Natural killer cell (primary cell): ENCODE data around the gene CSRP2. TPM values are rescaled to one million over a fixed set of nuclear protein-coding genes. Genes with fewer than 3 reads are reported as not detected.

ENCODE experiments used
- ATAC-seq, 3 donors: fragments of 150-1000 bp in 2 of 3; fragments of 200-7000 bp in 1 of 3; cut with Tn5 transposase; 1 replicate in 1 of 3; 2 replicates in 2 of 3; pipeline ENCODE4 v1.10.0; 2021; ENCODE audit warnings: mild to moderate bottlenecking in 2 of 3, moderate library complexity in 2 of 3
- DNase-seq, 2 donors: peaks; one replicate each; pipeline versions ENCODE4 v3.0.0 to v3.0.0-alpha.2; 2013 to 2021; ENCODE audit warnings: mixed read lengths in 1 of 2
- H3K27ac ChIP-seq: one replicate; pipeline ENCODE4 v1.5.1; 2013; ENCODE audit warnings: mild to moderate bottlenecking, low read length
- H3K27me3 ChIP-seq: one replicate; pipeline ENCODE4 v1.6.1; 2013; ENCODE audit warnings: low read length; ENCODE audit not compliant: control insufficient read depth, insufficient read depth
- H3K36me3 ChIP-seq: one replicate; pipeline ENCODE4 v1.6.1; 2013; ENCODE audit warnings: low read length; ENCODE audit not compliant: control insufficient read depth, insufficient read depth
- H3K4me1 ChIP-seq: one replicate; pipeline ENCODE4 v1.6.1; 2013; ENCODE audit warnings: low read length; ENCODE audit not compliant: control insufficient read depth, insufficient read depth
- H3K4me3 ChIP-seq: one replicate; pipeline ENCODE4 v1.5.1; 2013; ENCODE audit warnings: low read length
- H3K9me3 ChIP-seq: one replicate; pipeline ENCODE4 v1.6.1; 2013; ENCODE audit warnings: low read length; ENCODE audit not compliant: control insufficient read depth, insufficient read depth
- H3K27ac Mint-ChIP-seq, 2 donors: one replicate each; pipeline ENCODE4 v1.8.0; 2022; ENCODE audit warnings: mild to moderate bottlenecking in 2 of 2, mixed read lengths in 2 of 2, moderate library complexity in 1 of 2
- H3K27me3 Mint-ChIP-seq, 2 donors: one replicate each; pipeline ENCODE4 v1.8.0; 2022; ENCODE audit warnings: low read depth in 2 of 2, mixed read lengths in 2 of 2
- H3K36me3 Mint-ChIP-seq: one replicate; pipeline ENCODE4 v1.8.0; 2022; ENCODE audit warnings: mixed read lengths
- H3K4me1 Mint-ChIP-seq, 2 donors: one replicate each; pipeline ENCODE4 v1.8.0; 2022; ENCODE audit warnings: mixed read lengths in 2 of 2
- H3K4me3 Mint-ChIP-seq: one replicate; pipeline ENCODE4 v1.8.0; 2022; ENCODE audit warnings: mild to moderate bottlenecking, moderate library complexity, mixed read lengths
- H3K9me3 Mint-ChIP-seq, 2 donors: one replicate each; pipeline ENCODE4 v1.8.0; 2022; ENCODE audit warnings: mixed read lengths in 2 of 2
- CTCF ChIP-seq: fragments of 200-600 bp; IDR thresholded peaks from one replicate; pipeline ENCODE4 v1.8.0; 2022; ENCODE audit warnings: antibody characterized with exemption
- WGBS: methylation state at CpG from one replicate; pipeline ENCODE4 v1.1.7; 2013; ENCODE audit warnings: missing lambda C conversion rate; ENCODE audit not compliant: insufficient coverage; 5-methylcytosine and 5-hydroxymethylcytosine counted together
- intact Hi-C: fragments of 100-400 bp; cut with micrococcal nuclease; formaldehyde crosslinking; loops from one replicate; pipeline ENCODE4 v1.14.2; 2022
- total RNA-seq, 4 donors: library from RNA; stranded (reverse); fragments of 120-200 nt in 1 of 4; gene quantifications; one replicate each; pipeline versions ENCODE4 v1.2.3 to v1.2.4, GENCODE V29; 2013 to 2022

The CSRP2 gene
- total RNA-seq, 3 donors from 2014 or later (not counting 1 experiment from before 2014, with no cell fraction given), result 0.08 TPM; not detected in 2

DNA sequence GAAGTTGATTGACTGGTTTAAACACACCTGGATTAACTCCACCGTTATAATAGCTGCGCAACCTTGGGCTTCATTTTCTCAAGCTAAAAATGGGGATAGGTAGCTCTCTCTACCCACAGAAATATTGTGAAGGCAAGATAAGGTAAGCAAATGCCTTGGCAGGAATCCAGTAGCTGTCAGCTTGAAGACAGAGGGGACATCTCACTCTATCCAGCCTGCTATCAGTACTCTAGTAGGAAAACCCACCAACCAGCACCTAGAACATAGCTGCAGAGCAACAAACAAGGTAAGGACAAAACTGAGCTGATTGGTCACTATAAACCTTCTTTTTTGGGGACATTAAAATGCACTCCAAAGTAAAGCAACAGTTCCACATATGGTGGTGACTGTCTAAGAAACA, 7.7 kb downstream of the CSRP2 start:
- intact Hi-C loops, result no loop called here
- H3K4me3 Mint-ChIP-seq, result no peak overlapping the region
- DNase-seq, result no peak
- no peak for TF ChIP-seq CTCF
- Histone ChIP-seq H3K27ac (no peak overlapping the region), H3K4me1 (no peaks in the 10 kb centered on the region), H3K27me3 (no peaks in the 10 kb centered on the region), H3K36me3 (no peaks in the 10 kb centered on the region), H3K4me3 (no peak overlapping the region), H3K9me3 (no peaks in the 10 kb centered on the region)
- H3K27me3 Mint-ChIP-seq, result peaks cover 17 to 24% of the 10 kb centered on the region in 2 donors
- H3K4me1 Mint-ChIP-seq, result peaks cover 0 to 4% of the 10 kb centered on the region in 2 donors
- no peaks in the 10 kb centered on the region for H3K36me3 Mint-ChIP-seq
- H3K27ac Mint-ChIP-seq, result no peak overlapping the region
- WGBS, result no CpG with 5 or more reads among the region's 2 CpGs
- no peaks in the 10 kb centered on the region for H3K9me3 Mint-ChIP-seq
- ATAC-seq, result no peak

GRCh38 chr12:76866726-76867125, 12.1 kb downstream of the CSRP2 start:
- no peaks in the 10 kb centered on the region for H3K27me3 ChIP-seq

GRCh38 chr12:76866151-76866567, 12.7 kb downstream of the CSRP2 start:
- Mint-ChIP-seq H3K27ac (no peak overlapping the region), H3K4me3 (no peak overlapping the region), H3K36me3 (no peaks in the 10 kb centered on the region), H3K27me3 (peaks cover 0 to 7% of the 10 kb centered on the region in 2 donors), H3K9me3 (no peaks in the 10 kb centered on the region), H3K4me1 (peaks cover 5 to 13% of the 10 kb centered on the region in 2 donors)
- no peaks in the 10 kb centered on the region for H3K36me3 ChIP-seq
- no peaks in the 10 kb centered on the region for H3K9me3 ChIP-seq
- no peaks in the 10 kb centered on the region for H3K27me3 ChIP-seq
- WGBS, result 83% methylated on average over 8 of the region's 8 CpGs
- DNase-seq (no peak), ATAC-seq (no peak)
- no peaks in the 10 kb centered on the region for H3K4me1 ChIP-seq
- intact Hi-C loops, result no loop called here
- no peak for TF ChIP-seq CTCF
- no peak overlapping the region for H3K27ac ChIP-seq
- H3K4me3 ChIP-seq, result no peak overlapping the region

More at GRCh38 chr12:76866726-76867125, 12.1 kb downstream of the CSRP2 start:
- intact Hi-C loops, result no loop called here
- Histone ChIP-seq H3K36me3 (no peaks in the 10 kb centered on the region), H3K4me3 (no peak overlapping the region), H3K9me3 (no peaks in the 10 kb centered on the region), H3K4me1 (no peaks in the 10 kb centered on the region), H3K27ac (no peak overlapping the region)
- Mint-ChIP-seq H3K27me3 (peaks cover 0 to 7% of the 10 kb centered on the region in 2 donors), H3K36me3 (no peaks in the 10 kb centered on the region), H3K4me3 (no peak overlapping the region), H3K9me3 (no peaks in the 10 kb centered on the region), H3K27ac (no peak overlapping the region), H3K4me1 (peaks cover 5 to 13% of the 10 kb centered on the region in 2 donors)
- DNase-seq (no peak), ATAC-seq (no peak)
- TF ChIP-seq CTCF, result no peak
- WGBS, result 85% methylated on average over 8 of the region's 8 CpGs

DNA sequence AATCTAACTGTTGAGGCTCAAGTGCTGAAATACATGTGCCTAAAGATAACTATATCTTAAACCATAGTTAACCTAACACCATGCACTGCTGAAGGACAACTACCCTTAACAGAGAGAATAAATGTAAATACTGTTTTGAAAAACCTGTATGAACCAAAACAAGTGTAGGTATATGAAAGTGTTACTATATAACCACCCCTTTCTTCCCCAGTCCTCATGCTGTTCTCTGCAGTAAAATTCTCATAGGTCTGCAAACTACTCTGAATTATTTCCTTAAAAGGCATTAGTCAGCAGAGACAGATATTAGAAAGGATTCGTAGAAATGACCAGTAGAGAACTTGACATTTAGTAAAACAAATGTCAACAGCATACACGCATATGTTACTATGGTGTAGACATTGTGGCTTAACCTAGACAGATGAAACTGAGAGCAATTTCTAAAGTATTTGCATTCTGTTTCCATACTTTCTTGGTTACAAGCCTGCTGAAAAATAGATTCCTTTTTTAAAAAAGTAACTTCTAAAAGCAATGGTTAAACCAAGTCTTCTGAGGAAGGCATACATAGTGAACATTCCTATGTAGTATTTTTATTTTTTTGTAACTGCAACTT, 13.9 kb downstream of the CSRP2 start:
- Histone ChIP-seq H3K27ac (no peak overlapping the region), H3K9me3 (no peaks in the 10 kb centered on the region), H3K4me1 (no peaks in the 10 kb centered on the region), H3K4me3 (no peak overlapping the region), H3K36me3 (no peaks in the 10 kb centered on the region), H3K27me3 (no peaks in the 10 kb centered on the region)
- Mint-ChIP-seq H3K4me3 (no peak overlapping the region), H3K36me3 (no peaks in the 10 kb centered on the region), H3K9me3 (no peaks in the 10 kb centered on the region), H3K4me1 (peaks cover 5 to 13% of the 10 kb centered on the region in 2 donors), H3K27ac (no peak overlapping the region), H3K27me3 (peaks cover 0 to 7% of the 10 kb centered on the region in 2 donors)
- no peak for DNase-seq
- WGBS, result 100% methylated on average over 1 of the region's 2 CpGs
- ATAC-seq, result no peak
- TF ChIP-seq CTCF, result no peak
- intact Hi-C loops, result no loop called here
